Ishikawa (cell line): ENCODE measurements around the gene EIF2B2.

Source experiments
- CEBPB ChIP-seq: IDR thresholded peaks from 2 replicates; pipeline ENCODE4 v1.6.1; 2012
- CREB1 ChIP-seq: IDR thresholded peaks from 2 replicates; pipeline ENCODE4 v1.6.1; 2012; ENCODE audit warnings: low read depth
- EGR1 ChIP-seq: IDR thresholded peaks from 2 replicates; pipeline ENCODE4 v1.6.1; 2012
- EP300 ChIP-seq: IDR thresholded peaks from 2 replicates; pipeline ENCODE4 v1.6.1; 2012; ENCODE audit warnings: borderline replicate concordance
- FOXM1 ChIP-seq: IDR thresholded peaks from 2 replicates; pipeline ENCODE4 v1.6.1; 2012; ENCODE audit warnings: low read depth, borderline replicate concordance
- NFIC ChIP-seq: IDR thresholded peaks from 2 replicates; pipeline ENCODE4 v1.6.1; 2012
- RAD21 ChIP-seq: IDR thresholded peaks from 2 replicates; pipeline ENCODE4 v1.6.1; 2012; ENCODE audit warnings: low read depth
- TAF1 ChIP-seq: IDR thresholded peaks from 2 replicates; pipeline ENCODE4 v1.6.1; 2012; ENCODE audit warnings: low read depth, mild to moderate bottlenecking
- TCF12 ChIP-seq: IDR thresholded peaks from 2 replicates; pipeline ENCODE4 v1.6.1; 2012; ENCODE audit warnings: low read depth
- TEAD4 ChIP-seq: IDR thresholded peaks from 2 replicates; pipeline ENCODE4 v1.6.1; 2012
- YY1 ChIP-seq: IDR thresholded peaks from 2 replicates; pipeline ENCODE4 v1.6.1; 2012; ENCODE audit warnings: low read depth
- ZBTB7A ChIP-seq: IDR thresholded peaks from 2 replicates; pipeline ENCODE4 v1.6.1; 2012; ENCODE audit warnings: low read depth
- TF ChIP-seq, protein P1 (sequence below): IDR thresholded peaks from 2 replicates; pipeline ENCODE4 v1.6.1; 2012; ENCODE audit warnings: low read depth, mild to moderate bottlenecking
- TF ChIP-seq, protein P2 (sequence below): IDR thresholded peaks from 2 replicates; pipeline ENCODE4 v1.6.1; 2012
- TF ChIP-seq, protein P3 (sequence below): IDR thresholded peaks from 2 replicates; pipeline ENCODE4 v1.6.1; 2012

The EIF2B2 gene

GRCh38 chr14:74982661-74983060, 20.1 kb upstream of the EIF2B2 start:
- TF ChIP-seq, protein P1, sequence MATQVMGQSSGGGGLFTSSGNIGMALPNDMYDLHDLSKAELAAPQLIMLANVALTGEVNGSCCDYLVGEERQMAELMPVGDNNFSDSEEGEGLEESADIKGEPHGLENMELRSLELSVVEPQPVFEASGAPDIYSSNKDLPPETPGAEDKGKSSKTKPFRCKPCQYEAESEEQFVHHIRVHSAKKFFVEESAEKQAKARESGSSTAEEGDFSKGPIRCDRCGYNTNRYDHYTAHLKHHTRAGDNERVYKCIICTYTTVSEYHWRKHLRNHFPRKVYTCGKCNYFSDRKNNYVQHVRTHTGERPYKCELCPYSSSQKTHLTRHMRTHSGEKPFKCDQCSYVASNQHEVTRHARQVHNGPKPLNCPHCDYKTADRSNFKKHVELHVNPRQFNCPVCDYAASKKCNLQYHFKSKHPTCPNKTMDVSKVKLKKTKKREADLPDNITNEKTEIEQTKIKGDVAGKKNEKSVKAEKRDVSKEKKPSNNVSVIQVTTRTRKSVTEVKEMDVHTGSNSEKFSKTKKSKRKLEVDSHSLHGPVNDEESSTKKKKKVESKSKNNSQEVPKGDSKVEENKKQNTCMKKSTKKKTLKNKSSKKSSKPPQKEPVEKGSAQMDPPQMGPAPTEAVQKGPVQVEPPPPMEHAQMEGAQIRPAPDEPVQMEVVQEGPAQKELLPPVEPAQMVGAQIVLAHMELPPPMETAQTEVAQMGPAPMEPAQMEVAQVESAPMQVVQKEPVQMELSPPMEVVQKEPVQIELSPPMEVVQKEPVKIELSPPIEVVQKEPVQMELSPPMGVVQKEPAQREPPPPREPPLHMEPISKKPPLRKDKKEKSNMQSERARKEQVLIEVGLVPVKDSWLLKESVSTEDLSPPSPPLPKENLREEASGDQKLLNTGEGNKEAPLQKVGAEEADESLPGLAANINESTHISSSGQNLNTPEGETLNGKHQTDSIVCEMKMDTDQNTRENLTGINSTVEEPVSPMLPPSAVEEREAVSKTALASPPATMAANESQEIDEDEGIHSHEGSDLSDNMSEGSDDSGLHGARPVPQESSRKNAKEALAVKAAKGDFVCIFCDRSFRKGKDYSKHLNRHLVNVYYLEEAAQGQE = no peak
- TF ChIP-seq TEAD4 = no peak
- no peak for TF ChIP-seq TCF12
- no peak for TF ChIP-seq NFIC

GRCh38 chr14:74983343-74983742, 19.4 kb upstream of the EIF2B2 start:
- TF ChIP-seq EP300 (no peak), CREB1 (no peak), CEBPB (no peak), RAD21 (no peak), ZBTB7A (no peak), TAF1 (no peak), TEAD4 (no peak), EGR1 (no peak), TCF12 (no peak), YY1 (no peak), FOXM1 (no peak), NFIC (no peak)
- TF ChIP-seq, protein P2, sequence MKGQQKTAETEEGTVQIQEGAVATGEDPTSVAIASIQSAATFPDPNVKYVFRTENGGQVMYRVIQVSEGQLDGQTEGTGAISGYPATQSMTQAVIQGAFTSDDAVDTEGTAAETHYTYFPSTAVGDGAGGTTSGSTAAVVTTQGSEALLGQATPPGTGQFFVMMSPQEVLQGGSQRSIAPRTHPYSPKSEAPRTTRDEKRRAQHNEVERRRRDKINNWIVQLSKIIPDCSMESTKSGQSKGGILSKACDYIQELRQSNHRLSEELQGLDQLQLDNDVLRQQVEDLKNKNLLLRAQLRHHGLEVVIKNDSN = no peak
- TF ChIP-seq, protein P1 = no peak
- TF ChIP-seq, protein P3, sequence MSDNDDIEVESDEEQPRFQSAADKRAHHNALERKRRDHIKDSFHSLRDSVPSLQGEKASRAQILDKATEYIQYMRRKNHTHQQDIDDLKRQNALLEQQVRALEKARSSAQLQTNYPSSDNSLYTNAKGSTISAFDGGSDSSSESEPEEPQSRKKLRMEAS = no peak

DNA sequence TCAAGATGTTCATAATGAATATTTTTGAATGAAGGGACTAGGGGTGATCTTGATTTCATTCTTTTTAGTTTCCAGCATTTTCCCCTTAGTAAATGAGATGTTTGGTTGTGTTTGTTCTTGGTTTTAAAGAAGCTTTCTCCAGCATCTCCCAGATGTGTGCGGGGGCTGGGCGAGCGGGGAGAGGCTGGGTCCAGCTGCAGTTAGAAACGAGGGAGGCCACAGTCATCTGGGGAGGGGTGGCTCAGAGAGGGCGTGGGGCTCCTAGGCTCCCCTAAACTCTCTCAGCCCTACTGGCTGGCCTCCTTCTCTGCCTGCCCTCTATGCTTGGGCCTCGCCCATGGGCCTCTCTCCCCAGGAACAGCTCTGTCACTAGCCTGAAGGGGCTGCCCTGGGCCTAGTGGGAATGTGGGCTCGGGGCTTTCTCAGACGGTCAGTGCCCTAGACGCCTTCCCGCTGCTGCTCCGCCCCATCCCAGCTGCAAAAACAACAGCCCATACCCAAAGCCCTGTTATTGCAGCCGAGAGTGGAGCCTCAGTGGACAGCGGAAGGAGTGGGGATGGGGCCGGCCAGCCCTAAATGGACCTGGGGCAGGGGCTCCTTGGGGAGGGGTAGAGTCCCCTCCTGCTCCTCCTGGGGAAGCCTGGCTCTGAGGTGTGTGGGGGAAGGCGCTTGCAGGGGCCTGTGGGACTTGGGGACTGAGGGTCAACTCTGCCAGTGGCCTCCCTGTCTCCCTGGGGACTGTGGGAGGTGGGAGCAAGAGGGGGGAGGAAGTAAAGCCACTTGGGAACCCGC, 18.3 kb upstream of the EIF2B2 start:
- TF ChIP-seq RAD21 (no peak), YY1 (no peak), CEBPB (no peak), FOXM1 (no peak), NFIC (no peak), TCF12 (no peak), EGR1 (no peak), TAF1 (no peak), ZBTB7A (no peak)
- TF ChIP-seq, protein P3 = no peak
- TF ChIP-seq, protein P1 = no peak

DNA sequence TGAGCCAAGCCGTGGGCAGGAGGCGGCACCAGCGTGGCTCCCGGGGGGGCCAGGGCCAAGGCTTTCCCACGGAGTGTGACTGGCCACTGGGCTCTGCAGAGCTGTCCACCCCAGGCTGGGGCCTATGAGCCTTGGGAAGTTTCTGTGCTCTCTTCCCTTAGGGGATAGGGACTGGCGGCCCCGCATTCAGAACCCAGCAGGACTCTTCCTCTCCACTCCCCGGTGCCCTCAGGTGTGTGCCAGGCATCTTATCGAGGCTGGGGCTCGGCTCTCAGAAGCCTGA, 17.8 kb upstream of the EIF2B2 start:
- TF ChIP-seq ZBTB7A (no peak), NFIC (no peak), EGR1 (no peak), CEBPB (no peak), TAF1 (no peak), RAD21 (no peak), TEAD4 (no peak)
- TF ChIP-seq, protein P3 = no peak
- TF ChIP-seq, protein P2 = no peak
